RCC 7860 (cell line): ENCODE results near the gene SLC13A4.
"Not testable (repeated sequence)": the region's sequence is repeated elsewhere in the genome, so short reads cannot be mapped to it uniquely, and the experiment has no call there.

Experiments used
- DNase-seq: peaks from one replicate; pipeline ENCODE4 v3.0.0-alpha.2; 2015; ENCODE audit warnings: low spot score
- FAIRE-seq: peaks from 2 replicates; lab custom pipeline; 2012; peaks lifted over from hg19 to GRCh38; lab: Jason Lieb, UNC

SLC13A4 gene

GRCh38 chr7:135667626-135668025 lies 60.4 kb downstream of the SLC13A4 start:
- not testable (repeated sequence) for FAIRE-seq, DNase-seq

DNA sequence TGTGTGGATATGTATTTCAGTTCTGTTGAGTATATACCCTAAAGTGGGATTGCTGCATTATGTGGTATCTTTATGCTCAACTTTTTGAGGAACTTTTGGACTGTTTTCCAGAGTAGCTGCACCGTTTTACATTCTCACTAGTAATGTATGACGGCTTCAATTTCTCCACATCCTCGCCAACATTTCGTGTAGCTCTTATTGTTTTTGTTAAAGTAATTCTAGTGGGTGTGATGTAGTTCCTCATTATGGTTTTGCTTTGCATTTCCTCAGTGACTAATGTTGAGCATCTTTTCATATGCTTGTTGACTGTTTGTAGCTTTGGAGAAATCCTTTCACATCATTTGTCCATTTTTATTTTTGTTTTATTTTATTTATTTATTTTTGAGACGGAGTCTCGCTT lies 61.1 kb downstream of the SLC13A4 start:
- DNase-seq (no peak), FAIRE-seq (no peak)

DNA sequence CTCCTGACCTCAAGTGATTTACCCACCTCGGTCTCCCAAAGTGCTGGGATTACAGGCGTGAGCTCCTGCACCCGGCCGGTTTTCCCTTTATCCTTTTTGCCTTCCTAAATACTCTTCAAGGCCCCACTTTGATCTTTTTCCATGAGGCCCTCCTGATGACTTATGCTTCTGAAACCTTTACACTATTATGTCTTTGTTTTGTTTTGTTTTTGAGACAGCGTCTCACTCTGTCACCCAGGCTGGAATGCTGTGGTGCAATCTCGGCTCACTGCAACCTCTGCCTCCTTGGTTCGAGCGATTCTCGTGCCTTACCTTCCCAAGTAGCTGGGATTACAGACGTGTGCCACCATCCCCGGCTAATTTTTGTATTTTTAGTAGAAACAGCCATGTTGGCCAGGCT lies 61.8 kb downstream of the SLC13A4 start:
- FAIRE-seq (no peak), DNase-seq (no peak)

DNA sequence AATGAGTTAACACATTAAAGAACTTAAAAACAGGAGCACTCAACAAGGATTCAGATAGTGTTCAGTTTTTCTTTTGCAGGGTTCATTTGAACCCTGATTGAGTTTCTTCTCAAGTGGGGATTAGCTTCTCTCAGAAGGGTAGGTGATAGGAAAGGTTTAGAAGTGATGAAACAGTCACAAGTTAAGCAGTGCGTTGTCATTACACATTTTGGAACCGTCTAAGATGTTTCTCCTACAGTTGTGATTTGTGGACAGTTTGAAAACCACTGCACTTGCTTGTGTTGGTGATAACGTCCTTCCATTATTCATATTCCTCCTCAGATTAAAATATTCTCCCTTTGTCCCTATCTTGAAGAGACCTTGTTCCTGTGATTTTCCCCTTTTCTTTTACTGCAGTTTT lies 62.9 kb downstream of the SLC13A4 start:
- FAIRE-seq = no peak

DNA sequence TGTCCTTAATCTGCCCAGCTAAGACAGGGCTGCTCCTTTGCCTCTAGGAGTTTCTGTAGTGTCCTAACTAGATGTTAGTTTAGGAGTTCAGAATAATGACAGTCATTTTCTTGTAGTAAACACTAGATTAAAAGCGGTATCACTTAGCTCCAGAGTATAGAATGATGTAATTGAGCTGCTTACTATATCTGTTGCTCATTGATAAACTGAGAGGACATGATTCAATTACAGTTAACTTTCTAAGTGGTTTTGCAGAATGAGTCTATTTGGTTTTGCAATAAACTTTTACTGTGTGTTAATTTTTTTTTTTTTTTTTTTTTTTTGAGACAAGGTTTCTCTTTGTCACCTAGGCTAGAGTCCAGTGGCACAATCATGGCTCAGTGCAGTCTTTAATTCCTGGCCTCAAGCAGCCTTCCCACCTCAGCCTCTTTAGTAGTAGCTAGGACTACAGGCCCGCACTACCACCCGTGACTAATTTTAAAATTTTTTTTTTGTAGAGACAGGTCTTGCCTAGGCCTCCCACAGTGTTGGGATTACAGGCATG lies 63.9 kb downstream of the SLC13A4 start:
- FAIRE-seq = no peak
- no peak for DNase-seq

More for the DNA sequence above, 62.9 kb downstream of the SLC13A4 start:
- DNase-seq = no peak

DNA sequence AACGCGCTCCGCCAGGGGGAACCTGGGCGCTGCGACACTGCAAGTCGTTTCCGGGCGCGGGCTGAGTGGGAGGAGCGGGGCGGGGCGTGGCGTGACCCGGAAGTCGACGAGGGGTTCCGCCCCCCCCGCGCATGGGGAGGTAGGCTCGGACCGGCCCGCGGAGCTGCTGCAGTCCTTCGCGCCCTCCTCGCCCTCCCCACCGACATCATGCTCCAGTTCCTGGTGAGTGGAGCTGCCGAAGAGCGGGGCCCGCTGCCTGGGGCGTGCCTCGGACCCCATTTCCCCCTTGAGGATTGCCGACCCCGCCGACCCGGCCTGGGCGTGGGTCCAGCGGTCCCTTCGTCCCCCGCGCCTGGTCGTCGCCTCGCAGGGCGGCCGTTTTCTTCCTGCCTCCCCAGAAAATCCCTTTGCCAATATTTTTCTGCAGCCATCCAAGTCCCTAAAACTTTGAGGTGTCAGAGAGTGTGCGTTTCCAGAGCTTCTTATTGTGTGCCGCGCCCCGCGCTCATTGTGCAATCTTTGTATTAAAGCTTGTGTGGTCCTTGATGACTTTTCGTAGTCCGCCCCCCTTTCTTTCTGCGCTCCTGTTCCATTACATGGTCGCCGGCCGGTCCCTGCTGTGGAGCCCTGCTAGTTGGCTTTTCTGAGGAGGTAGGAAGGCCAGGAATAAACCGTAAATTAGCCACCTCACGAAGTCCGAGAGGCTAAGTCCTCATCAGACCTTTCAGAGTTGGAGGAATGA lies 65.4 kb downstream of the SLC13A4 start, which contains the start of gene STMP1:
Gene STMP1, plus strand, starts transcription at position 142 of the 742 bp plus-strand sequence.
- FAIRE-seq (no peak), DNase-seq (peak; percentile 87)

- FAIRE-seq = no peak
- no peak for DNase-seq
Measured at GRCh38 chr7:135662123-135662372, 65.9 kb downstream of the SLC13A4 start.

DNA sequence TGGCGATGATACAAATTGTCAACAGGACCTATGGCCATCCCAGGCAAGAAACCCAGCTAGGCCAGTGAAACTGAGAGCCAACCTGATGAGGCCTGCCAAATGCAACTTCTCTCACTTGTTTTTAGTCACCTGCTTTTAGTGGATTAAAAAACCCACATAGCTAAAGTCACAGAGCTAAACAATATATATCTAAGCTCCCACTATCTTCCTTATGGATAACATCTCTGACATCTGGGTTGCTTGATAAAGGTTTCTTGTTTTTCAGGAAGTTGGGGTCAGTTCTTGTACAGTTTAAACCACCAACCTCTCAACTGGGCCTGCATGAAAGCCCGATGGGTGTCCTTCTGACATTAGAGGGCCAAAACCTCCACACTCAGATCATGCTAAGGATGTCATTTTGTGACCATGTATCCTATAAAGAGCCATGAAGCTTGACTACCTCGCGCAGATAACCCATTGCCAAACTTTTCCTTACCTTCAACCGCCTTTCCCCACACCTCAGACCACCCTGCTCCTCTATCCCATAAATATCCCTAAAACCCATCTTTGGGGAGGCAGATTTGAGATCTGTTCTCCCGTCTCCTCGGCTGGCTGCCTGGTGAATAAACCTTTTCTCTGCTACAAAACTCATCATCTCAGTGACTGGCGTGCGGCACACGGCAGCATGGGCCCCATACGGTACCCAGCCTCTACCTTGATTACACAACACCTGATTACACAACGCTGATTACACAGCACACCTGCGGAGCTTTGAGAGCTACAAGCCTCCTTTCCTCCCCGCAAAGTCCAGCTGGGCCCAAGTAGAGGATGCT lies 66.5 kb downstream of the SLC13A4 start:
- DNase-seq = no peak
- FAIRE-seq = no peak

GRCh38 chr7:135659159-135659846 lies 68.7 kb downstream of the SLC13A4 start:
- DNase-seq = no peak
- FAIRE-seq = no peak

- DNase-seq (no peak), FAIRE-seq (no peak)
Measured at GRCh38 chr7:135658564-135658963, 69.4 kb downstream of the SLC13A4 start.

GRCh38 chr7:135653340-135654080 lies 74.5 kb downstream of the SLC13A4 start:
- FAIRE-seq = no peak
- no peak for DNase-seq

DNA sequence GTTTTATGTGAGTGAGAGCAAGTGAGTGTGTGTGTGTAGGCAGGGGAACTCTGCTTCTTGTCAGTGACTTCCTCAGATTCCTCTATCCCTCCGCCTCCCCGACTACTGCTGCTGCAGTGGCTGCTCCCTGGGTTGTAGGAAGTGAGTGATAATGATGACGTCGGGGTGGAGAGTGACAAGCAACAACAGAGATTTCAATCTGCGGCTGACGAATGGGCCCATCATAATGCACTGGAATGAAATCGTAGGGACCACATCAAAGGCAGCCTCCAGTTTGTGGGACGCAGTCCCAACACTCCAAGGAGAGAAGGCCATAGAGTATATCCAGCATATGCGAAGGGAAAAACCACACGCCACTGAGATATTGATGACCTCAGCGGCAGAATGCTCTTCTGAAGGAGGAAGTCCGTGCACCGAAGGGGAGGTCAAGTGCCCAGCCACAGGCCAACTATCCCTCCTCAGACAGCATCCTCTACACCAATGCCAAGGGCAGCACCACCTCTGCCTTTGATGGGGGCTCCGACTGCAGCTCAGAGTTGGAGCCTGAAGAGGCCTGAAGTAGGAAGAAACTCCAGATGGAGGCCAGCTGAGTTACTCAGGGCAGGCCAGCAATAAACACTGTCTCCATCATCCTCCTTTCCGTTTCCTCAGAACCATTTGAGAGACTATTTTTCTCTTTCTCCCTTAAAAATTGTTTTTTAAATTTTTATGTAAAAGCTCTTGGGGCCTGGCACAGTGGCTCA lies 77.0 kb downstream of the SLC13A4 start:
- FAIRE-seq = no peak
- DNase-seq = no peak

DNA sequence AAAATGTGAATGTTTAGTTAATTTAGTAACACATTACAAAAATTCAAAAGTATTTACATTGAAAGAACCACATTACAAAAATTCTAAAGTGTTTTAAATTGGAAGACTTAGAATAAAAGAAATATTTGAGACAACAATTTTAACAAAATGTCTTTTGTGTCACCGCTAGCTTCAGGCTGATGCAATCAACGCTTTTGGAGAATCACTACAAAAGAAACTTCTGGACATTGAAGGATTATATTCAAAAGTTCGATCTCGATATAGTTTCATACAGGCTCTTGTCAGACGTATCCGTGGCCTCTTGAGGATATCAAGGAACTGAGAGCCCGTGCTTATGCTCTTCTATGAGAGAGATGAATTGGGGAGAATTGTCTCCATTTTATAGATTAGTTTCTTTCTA lies 79.8 kb downstream of the SLC13A4 start:
- DNase-seq = no peak
- FAIRE-seq = no peak

- FAIRE-seq = no peak
Measured at GRCh38 chr7:135647755-135648154, 80.2 kb downstream of the SLC13A4 start.

GRCh38 chr7:135645296-135645904 lies 82.6 kb downstream of the SLC13A4 start:
- DNase-seq = peak; percentile 43

More at GRCh38 chr7:135647755-135648154, 80.2 kb downstream of the SLC13A4 start:
- no peak for DNase-seq

DNA sequence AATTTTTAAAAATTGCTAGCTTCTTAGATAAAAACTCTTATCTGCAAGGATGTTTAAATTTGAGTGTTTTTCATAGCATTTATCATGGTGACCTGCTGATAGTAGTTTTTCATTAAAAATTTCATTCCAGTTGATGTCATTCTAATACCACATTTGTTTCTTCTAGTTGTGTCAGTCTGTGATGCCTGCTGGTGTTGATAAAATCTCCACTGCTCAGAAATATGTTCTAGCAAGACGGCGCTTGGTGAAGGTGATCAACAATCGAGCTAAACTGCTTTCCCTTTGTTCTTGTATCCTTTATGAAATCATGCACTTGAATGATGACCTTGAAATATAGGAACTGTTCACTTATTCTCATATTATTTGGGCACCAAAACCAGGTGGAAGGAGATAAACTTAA lies 83.3 kb downstream of the SLC13A4 start:
- no peak for DNase-seq
- no peak for FAIRE-seq

More at GRCh38 chr7:135645296-135645904, 82.6 kb downstream of the SLC13A4 start:
- peak; percentile 77 for FAIRE-seq

DNA sequence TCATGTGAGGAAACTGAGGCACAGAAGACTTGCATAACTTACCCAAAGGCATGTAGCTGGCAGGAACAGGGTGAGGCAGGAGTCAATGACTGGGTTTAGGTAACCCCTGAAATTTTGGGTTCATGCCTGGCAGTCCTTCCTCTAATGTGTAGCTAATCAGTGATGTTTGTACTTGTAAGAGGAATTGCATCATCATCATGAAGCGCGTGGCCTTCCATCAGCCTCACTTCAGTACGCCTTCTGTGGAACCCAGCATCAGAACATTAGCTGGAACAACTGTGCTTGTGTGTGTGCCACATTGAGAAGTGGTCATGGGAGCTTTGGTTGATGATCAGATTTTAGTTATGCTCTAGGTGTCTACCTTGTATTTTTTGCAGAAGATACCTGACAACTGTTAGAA lies 83.8 kb downstream of the SLC13A4 start:
- FAIRE-seq (no peak), DNase-seq (no peak)

DNA sequence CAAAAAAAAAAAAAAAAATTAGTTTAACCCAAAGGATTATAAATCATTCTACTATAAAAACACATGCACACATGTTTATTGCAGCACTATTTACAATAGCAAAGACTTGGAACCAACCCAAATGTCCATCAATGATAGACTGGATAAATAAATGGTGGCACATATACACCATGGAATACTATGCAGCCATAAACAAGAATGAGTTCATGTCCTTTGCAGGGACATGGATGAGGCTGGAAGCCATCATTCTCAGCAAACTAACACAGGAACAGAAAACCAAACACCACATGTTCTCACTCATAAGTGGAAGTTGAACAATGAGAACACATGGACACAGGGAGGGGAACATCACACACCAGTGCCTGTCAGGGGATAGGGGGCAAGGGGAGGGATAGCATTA lies 88.3 kb downstream of the SLC13A4 start:
- FAIRE-seq, DNase-seq: not testable (repeated sequence)

DNA sequence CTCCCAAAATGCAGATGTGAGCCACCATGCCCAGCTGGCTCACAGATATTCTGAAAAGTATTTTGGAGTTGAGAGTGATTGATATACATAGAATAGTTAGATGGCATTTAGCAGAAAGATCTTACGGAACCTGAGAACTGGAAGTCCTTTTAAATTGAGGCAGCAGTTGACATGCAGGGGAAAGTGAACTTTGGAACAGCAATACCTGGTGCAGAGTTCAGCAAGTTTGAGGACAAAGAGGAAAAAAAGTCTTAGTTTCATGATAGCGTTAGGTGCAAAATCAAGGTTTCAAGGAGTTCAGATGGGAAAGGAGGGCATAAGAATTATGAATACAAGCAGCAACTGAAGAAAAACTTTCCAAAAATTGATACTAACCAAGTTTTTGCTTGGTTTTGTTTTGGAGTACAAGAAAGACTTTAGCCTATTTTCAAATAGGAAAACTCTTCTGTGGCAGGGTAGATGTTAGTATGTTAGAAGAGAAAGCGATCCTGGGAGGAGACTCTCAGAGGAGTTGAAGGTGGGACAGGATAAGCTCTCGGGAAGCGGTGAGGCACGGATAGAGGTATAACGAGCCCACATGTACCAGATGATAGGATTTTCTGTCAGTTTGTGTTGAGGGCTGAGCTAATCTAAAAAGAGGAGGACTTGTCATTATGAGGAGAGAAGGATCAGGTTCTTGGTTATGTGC lies 93.7 kb downstream of the SLC13A4 start:
- FAIRE-seq = no peak
- DNase-seq = no peak
